Tibial artery (tissue), 4 donors: ENCODE results near the gene CD96.

Experiments
- DNase-seq, 2 donors: peaks; one replicate each; pipeline ENCODE4 v3.0.0-alpha.2; 2019
- H3K27ac ChIP-seq, 2 donors: fragments of 200-600 bp; sonication (generic) in 1 of 2; 1 replicate in 1 of 2; 2 replicates in 1 of 2; pipeline ENCODE4 v1.5.1; 2018 to 2019; ENCODE audit warnings: mild to moderate bottlenecking in 1 of 2
- H3K27me3 ChIP-seq, 2 donors: fragments of 200-600 bp; sonication (generic) in 1 of 2; one replicate each; pipeline versions ENCODE4 v1.5.1 to v1.6.0; 2016 to 2019
- H3K36me3 ChIP-seq, 3 donors: fragments of 200-600 bp; sonication (generic) in 2 of 3; one replicate each; pipeline ENCODE4 v1.5.1; 2016 to 2019; ENCODE audit warnings: mild to moderate bottlenecking in 2 of 3
- H3K4me1 ChIP-seq, 4 donors: fragments of 200-600 bp; sonication (generic) in 2 of 4; 1 replicate in 3 of 4; 2 replicates in 1 of 4; pipeline ENCODE4 v1.5.1; 2016 to 2019
- H3K4me3 ChIP-seq, 2 donors: fragments of 200-600 bp; sonication (generic) in 1 of 2; 1 replicate in 1 of 2; 2 replicates in 1 of 2; pipeline ENCODE4 v1.5.1; 2018 to 2019; ENCODE audit warnings: mild to moderate bottlenecking in 2 of 2
- H3K9me3 ChIP-seq, 3 donors: fragments of 200-600 bp; sonication (generic) in 1 of 3; one replicate each; pipeline ENCODE4 v1.5.1; 2016 to 2019
- intact Hi-C: fragments of 100-400 bp; cut with DNase I; formaldehyde crosslinking; loops from one replicate; pipeline ENCODE4 v1.15.0; 2023; ENCODE audit warnings: low total_unique reads
- TF ChIP-seq, protein P1 (sequence below), 2 experiments: fragments of 200-600 bp in 1 of 2; fragments of 450-650 bp in 1 of 2; IDR thresholded peaks; one replicate each; pipeline ENCODE4 v1.5.1; 2017 to 2019; ENCODE audit warnings: antibody characterized with exemption in 2 of 2, mild to moderate bottlenecking in 1 of 2, moderate library complexity in 1 of 2

CD96 gene

DNA sequence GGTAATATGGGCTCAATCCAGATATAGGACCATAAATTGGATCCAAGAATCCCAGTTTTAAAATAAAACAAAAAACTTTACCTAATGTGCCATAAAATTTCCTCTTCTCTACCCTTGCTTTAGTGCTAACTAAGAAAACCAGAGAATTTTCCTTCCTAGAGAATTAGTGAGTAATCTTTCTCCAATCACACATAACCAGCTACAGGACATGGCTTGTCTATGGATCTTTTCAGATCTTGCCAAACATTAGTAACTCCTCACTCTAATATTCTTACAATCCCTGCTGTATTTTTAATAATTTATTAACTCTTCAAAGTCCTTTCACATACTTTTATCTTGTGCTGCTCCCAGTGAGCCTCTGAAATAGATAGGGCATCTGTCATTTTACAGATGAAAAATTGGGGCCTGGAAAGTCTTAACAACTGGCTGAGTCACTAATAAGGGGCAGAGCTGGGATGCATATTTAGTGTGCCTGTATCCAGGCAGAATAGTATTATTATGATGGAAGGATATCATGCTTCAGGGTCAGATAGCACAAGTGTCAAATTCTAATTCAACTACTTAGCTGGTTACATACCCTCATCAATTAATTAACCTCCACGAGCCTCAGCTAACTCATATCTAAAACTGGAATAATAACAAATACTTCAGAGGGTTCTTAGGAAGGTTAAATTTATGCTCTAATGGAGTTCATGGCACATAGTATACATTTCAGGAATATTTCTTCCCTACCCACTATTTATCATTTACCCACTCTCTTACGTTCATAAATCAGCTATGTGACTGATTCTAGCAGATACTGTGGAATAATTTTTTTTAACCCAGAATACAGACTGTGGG lies 47.5 kb downstream of the CD96 start:
- no peak for DNase-seq
- intact Hi-C loops = no loop called here
- H3K9me3 ChIP-seq = no peaks in the 10 kb centered on the region
- H3K27me3 ChIP-seq = no peaks in the 10 kb centered on the region
- TF ChIP-seq, protein P1, sequence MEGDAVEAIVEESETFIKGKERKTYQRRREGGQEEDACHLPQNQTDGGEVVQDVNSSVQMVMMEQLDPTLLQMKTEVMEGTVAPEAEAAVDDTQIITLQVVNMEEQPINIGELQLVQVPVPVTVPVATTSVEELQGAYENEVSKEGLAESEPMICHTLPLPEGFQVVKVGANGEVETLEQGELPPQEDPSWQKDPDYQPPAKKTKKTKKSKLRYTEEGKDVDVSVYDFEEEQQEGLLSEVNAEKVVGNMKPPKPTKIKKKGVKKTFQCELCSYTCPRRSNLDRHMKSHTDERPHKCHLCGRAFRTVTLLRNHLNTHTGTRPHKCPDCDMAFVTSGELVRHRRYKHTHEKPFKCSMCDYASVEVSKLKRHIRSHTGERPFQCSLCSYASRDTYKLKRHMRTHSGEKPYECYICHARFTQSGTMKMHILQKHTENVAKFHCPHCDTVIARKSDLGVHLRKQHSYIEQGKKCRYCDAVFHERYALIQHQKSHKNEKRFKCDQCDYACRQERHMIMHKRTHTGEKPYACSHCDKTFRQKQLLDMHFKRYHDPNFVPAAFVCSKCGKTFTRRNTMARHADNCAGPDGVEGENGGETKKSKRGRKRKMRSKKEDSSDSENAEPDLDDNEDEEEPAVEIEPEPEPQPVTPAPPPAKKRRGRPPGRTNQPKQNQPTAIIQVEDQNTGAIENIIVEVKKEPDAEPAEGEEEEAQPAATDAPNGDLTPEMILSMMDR (IDR thresholded peaks at IDR 0.05) = no peak
- H3K27ac ChIP-seq = no peak overlapping the region
- no peaks in the 10 kb centered on the region for H3K4me1 ChIP-seq
- no peak overlapping the region for H3K4me3 ChIP-seq
- no peaks in the 10 kb centered on the region for H3K36me3 ChIP-seq

DNA sequence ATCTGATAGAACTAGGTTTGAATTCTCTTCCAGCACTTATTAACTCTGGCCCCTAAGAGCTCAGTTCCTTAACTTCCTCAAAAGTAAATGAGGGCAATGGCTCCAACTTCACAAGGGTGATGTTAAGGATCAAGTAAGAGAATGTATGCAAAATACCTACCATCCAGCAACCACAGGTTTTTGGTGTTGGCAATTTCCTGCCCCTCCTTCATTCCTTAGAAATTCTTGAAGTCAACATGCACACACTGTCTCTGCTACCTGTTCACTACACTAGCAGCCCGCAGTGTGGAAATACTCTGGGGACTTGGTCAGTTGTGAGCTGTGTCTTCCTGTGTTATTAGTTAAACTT lies 48.1 kb downstream of the CD96 start:
- intact Hi-C loops = no loop called here
- Histone ChIP-seq H3K27ac (no peak overlapping the region), H3K27me3 (no peaks in the 10 kb centered on the region), H3K4me1 (no peaks in the 10 kb centered on the region), H3K9me3 (no peaks in the 10 kb centered on the region), H3K36me3 (no peaks in the 10 kb centered on the region), H3K4me3 (no peak overlapping the region)
- DNase-seq = no peak
- TF ChIP-seq, protein P1 (IDR thresholded peaks at IDR 0.05) = no peak

DNA sequence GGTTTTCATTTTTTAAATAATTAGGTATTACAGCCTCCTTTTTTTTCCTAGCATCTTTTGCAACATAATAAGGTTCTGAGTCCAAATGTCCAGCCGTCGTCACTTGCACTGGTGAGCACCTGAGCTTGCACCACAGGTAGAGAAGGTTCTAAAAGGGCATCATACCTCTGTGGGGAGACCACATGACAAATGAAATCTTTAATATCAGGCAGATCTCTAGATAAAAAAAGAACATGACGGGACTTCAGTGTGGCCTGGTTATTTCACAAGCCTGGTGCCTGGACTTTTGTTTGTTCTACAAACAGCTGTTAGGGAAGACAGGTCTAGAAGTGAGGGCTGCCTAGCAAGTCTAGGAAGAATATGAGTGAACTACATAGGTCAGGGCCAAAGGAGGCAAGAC lies 49.6 kb downstream of the CD96 start:
- intact Hi-C loops = no loop called here
- Histone ChIP-seq H3K27me3 (no peaks in the 10 kb centered on the region), H3K4me1 (no peaks in the 10 kb centered on the region), H3K9me3 (no peaks in the 10 kb centered on the region), H3K36me3 (no peaks in the 10 kb centered on the region), H3K27ac (no peak overlapping the region), H3K4me3 (no peak overlapping the region)
- TF ChIP-seq, protein P1 (IDR thresholded peaks at IDR 0.05) = no peak
- DNase-seq = no peak

DNA sequence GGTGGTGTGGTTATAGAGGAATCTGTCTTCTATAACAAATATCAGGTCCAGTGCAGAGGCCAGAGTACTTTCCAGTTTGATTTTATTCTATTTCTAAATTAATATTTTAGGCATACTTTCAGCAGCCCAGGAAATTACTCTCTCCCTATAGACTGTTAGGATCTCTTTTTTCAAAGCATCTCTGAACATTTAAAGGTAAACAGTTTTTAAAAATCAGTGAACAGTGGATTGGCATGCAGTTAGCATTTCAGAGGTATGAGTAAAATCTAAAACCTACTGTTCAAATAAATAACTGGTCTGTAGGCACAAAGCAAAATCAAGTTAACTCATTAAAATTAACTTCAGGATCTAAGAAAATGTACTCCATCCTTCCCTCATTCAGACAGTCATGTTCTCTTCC lies 50.1 kb downstream of the CD96 start:
- Histone ChIP-seq H3K27ac (no peak overlapping the region), H3K9me3 (no peaks in the 10 kb centered on the region), H3K27me3 (no peaks in the 10 kb centered on the region), H3K36me3 (no peaks in the 10 kb centered on the region), H3K4me1 (no peaks in the 10 kb centered on the region), H3K4me3 (no peak overlapping the region)
- intact Hi-C loops = no loop called here
- no peak for DNase-seq
- TF ChIP-seq, protein P1 (IDR thresholded peaks at IDR 0.05) = no peak

DNA sequence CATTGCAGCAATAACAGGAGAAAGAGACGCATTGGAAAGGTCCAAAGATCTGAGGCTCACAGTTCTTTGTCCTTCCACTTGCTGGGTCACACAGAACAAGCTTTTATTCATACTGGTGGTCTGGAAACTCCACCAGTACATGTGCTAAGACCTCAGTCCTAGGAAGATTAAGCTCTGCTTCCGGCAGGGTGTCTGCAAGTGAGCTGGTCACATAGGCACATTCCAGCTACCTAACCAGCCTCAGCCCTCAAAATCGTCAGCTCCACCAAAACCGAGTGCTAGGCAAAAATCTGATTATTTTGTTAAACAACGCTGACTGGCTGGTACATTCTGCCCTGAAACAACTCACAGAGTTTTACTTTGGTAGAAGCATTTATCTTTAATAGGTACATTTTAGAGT lies 50.9 kb downstream of the CD96 start:
- H3K36me3 ChIP-seq = no peaks in the 10 kb centered on the region
- H3K4me3 ChIP-seq = no peak overlapping the region
- H3K9me3 ChIP-seq = no peaks in the 10 kb centered on the region
- intact Hi-C loops = no loop called here
- no peak for DNase-seq
- H3K27ac ChIP-seq = no peak overlapping the region
- TF ChIP-seq, protein P1 (IDR thresholded peaks at IDR 0.05) = no peak
- H3K4me1 ChIP-seq = no peaks in the 10 kb centered on the region
- no peaks in the 10 kb centered on the region for H3K27me3 ChIP-seq
